GM19238 (cell line): ENCODE results near the gene TCTN1.

Source experiments
- DNase-seq: peaks from one replicate; pipeline ENCODE4 v3.0.0; 2011; ENCODE audit warnings: low spot score; ENCODE audit not compliant: insufficient read length

TCTN1 gene

DNA sequence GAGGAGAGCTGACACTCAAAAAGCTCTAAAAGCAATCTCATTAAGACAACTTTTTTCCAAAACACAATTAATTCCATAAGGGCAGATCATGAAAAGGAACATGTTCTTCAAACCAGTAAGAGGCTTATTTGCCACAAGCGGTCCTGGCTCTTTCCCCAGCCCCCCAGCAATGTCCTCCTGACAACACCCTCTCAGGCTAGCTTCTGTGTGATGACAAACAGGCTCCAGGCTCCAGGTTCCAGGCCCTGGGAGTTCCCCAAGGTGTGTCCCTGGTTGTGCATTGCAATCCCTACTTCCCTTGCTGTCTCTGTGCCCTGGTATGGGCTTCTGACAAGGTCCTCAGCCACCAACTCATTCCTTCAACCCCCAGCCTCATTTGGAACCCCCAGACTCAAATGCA, 66.1 kb downstream of the TCTN1 start:
- no peak for DNase-seq

DNA sequence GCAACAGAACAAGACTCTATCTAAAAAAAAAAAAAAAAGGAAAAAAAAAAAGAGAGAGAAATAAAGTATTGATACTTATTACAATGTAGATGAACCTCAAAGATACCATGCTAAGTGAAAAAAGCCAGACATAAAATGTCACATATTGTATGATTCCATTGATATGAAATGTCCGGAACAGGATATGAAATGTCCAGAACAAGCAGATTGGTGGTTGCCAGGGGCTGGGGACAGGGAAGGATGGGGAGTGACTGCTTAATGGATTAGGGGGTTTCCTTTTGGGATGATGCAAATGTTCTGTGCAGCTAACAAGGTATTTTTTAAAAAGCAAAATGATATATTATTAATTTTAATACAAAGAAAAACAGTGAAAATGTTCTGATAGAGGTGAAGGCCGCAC, 70.0 kb downstream of the TCTN1 start:
- no peak for DNase-seq

DNA sequence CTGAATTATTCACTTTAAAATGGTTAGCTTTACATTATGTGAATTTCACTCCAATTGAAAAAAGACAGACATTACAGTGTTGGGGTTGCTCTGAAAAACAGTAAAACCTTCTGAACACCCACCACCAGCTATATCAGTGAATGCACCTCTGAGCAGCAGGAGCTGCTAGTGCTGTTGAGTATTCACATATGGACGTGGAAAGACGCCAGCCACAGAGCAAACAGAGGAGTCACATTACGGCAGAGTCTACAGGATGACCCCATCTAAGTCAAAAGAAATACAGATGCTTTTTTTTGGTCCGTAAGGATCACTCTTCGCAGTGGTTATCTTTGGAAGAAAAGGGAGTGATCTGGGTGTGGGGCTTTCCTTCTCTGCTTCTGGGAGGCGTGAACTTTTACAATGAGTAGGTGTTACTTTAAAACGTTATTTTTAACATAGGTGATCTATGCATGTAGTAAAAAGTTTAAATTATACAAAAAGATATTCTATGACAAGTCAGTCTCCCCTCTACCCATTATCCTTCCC, 70.4 kb downstream of the TCTN1 start:
- no peak for DNase-seq

DNA sequence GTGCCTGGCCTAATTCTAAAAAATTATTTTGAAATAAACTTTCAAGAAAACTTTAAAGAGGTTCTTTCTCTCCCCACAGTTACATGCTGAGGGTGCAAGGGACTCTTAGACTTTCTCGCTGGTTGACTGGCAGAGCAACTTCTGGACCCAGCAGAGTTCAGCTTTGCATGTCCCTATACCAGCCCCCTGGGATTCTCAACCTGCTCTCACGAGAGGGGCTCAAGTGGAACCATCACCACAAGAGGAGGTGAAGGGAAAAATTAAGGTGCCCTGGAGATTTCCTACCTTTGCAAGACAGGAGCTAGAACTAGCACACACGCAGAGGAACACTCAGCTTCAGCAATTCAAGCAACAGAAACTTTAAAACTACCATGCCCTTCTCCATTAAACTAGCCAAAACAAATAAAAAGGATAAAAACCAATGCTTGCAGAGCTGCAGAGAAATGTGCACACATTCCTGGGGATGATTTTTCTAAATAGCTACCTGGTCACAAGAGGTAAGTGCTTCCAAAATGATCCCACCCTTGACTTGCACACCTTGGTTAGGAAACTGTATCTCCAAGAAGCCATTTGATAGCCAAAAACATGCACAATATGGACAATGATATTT, 72.5 kb downstream of the TCTN1 start:
- DNase-seq: no peak

DNA sequence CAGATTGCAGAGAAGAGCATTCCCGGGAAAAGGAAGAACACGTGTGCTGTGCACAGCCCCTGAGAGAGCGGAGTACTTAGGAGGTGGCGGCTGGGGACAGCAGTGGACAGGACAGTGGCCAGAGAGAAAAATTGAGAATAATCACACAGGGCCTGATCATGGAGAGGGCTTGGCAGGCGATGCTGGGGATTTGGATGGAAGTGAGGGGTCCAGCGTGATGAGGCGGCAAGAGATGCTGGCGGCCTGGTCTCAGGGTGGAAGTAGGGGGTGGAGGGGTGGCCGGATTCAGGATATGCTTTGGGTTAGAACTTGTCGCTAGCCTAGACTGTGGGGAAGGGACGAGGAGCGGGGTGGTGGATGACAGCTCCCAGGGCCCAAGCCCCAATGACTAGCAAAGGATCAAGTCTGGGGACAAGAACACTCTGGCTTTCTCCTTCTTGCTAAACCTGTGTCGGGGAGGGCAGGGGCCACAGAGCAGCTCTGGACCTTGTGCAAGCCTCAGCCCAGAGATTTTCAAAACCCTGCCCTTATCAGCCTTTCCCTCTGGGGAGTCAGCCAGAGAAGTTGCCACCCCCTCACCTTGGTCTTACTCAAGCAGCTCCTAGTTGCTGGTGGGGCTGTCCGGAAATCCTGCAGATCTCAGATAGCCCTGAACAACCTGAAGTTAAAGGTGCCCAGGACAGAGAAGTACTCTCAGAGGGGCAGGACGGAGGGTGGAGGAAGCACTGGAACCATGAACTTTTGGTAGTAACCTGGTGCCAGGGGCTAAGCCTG, 73.7 kb downstream of the TCTN1 start:
- DNase-seq: no peak

DNA sequence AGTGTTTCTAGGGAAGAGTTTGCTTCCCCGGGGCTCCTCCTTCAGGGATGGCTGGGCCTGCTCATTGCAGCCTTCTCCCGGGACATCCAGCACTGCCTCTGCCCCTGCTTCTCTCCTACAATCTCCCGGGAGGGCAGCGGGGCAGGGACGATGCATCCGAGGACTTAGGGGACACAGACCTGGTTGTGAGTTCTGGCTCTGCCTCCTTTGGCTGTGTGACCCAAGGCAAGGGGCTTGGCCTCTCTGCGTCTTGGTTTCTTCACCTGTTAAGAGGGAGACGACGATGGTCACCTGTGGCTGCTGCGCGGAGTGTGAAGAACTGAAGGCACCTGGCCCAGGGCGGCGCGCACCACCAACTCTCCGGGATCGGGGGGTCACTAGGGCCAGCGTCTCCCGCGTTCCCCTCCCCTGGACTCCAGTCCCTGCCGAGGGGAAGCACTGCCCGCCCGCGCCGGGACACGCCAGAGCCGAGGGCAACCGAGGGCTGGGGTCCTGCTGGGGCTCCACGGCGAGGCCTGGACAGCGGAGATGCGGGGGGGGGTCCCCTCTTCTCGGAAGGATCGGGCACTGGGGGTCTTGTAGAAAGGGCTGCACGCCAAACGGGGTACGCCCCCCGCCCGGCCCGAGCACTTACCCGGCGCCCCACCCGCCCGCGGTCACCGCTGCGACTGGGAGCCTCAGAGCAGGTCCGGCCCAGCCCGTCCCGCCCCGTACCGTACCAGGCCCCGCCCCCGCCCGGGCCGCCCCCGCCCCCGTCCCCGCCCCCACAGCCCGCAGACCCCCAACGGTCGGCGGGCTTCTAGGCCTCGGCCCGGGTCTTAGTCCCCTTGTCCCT, 74.7 kb downstream of the TCTN1 start, which contains the start of gene HVCN1:
Gene HVCN1 (minus strand): TSS at position 670 of the 835 bp plus-strand sequence. CDS start 5,870 bp downstream, outside the sequence.
- DNase-seq: peak; percentile 66

DNA sequence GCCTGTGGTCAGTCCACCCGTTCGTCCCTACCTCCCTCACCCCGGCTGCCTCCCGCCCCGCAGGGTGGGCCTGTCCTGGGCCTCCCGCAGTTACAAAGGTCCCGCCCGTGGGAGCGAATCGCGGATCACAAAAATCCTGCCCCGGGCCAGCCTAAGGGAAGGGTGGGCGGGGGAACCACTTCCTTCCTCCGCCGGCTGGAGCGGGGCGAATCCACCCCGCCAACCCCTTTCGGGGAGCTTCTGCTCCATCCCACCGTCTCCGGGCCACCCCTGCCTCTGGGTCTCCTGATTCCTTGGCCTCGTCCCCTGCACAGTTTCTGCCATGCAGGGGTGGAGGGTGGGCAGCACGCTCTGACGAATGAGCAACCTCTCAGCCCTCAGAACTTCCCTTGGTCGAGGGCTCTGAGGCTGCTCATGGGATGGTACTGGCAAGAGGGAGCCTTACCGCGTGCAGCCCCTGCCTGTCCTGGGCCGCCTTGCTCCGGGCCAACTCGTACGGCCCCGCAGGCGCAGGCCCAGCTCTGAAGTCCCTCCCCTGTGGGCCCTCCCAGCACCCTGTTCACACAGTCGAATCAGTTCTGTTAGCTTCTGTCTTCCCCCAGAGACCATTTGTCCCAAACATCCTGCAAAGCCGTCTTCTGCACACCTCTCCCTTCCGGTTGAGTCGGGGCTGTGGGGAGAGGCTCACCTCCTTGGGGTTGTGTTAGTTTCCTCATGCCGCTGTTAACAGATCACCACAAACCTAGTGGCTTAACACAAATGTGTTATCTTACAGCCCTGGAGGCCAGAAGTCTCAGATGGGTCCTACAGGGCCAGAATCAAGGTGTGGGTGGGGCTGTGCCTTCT, 75.6 kb downstream of the TCTN1 start:
- DNase-seq: peak; percentile 74

DNA sequence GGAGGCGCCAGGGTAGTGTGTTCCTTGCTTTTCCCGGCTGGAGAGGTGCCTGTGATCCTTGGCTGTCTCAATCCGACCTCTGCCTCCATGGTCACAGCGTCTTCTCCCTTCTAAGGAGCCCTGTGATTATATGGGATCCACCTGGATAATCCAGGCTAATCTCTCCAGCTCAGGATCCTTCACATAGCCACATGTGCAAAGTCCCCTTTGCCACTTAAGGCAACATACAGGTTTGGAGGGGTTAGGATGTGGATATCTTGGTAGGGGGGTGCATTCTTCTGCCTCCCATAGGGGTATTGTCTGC, 76.2 kb downstream of the TCTN1 start:
- no peak for DNase-seq

DNA sequence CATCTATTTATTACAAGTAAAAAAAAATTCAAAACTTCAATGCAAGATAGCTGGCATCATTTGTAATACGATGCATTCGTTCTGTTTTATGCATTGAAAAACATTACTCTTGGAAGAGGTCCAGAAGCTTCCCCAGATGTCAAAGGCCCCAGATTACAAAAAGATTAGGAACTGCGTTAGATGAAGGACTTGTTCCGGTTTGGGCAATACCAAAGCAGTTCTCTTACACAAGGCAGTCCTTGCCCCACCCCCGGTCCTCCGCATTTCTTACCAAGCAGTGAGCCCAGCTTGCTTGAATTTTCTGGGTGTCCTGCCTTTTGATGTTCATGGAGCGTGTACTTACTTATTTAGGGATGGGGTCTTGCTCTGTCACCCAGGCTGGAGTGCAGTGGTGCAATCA, 79.8 kb downstream of the TCTN1 start:
- DNase-seq: no peak

DNA sequence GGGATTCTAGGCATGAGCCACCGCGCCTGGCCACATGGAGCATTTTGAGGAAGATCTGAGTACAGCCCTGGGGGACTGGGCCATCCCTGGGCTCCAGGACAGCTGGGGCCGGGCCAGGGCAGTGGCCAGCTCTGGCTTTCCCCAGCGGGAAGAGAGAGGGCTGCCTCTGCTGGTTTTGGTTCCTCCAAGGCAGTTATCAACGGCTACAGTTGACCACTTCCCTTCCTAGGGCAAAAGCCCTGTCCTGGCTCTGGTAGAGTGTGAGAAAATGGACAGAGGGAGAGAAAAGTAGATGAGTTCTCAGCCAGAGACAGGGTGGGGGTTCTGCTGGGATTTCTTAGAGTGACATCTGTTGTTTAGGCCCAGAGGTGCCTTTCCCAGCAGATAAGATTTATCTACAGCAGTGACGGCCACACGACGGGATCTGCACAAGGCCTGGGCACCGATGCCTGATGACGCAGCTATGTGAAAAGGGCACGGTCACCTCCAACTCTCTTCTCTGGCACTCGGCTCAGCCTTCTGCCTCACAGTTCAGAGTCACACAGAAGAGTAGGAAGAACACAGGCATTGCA, 80.5 kb downstream of the TCTN1 start:
- DNase-seq: no peak

DNA sequence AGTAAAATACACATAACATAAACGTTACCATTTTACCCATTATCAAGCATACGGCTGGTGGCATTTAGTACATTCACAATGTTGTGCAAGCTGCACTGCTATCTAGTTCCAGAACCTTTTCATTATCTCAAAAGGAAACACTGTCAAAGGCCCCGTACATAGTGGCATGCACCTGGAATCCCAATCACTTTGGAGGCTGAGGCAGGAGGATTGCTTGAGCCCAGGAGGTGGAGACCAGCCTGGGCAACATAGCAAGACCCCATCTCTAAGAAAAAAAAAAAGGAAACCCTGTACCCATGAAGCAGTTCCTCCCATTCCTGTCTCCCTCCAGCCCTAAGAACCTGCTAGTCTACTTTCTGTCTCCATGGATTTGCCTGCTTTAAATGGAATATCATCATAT, 82.4 kb downstream of the TCTN1 start:
- DNase-seq: no peak

DNA sequence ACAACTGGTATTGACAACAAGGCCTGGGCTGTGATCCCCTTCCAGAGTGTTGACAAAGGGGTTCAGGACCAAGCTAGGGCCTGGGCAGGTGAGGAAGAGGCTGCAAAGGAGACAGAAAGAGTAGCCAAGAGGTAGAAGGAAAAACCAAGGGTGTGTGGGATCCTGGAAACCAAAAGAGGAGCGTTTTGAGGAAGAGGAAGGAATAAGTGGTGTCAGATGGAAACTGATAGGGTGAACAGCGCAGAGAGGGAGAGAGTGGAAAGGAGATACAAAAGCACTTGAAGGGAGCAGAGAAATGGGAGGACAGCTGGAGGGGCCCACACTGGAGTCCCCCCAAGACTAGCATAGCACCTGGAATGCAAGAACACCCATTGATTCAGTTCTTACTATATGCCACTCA, 83.3 kb downstream of the TCTN1 start:
- DNase-seq: no peak

DNA sequence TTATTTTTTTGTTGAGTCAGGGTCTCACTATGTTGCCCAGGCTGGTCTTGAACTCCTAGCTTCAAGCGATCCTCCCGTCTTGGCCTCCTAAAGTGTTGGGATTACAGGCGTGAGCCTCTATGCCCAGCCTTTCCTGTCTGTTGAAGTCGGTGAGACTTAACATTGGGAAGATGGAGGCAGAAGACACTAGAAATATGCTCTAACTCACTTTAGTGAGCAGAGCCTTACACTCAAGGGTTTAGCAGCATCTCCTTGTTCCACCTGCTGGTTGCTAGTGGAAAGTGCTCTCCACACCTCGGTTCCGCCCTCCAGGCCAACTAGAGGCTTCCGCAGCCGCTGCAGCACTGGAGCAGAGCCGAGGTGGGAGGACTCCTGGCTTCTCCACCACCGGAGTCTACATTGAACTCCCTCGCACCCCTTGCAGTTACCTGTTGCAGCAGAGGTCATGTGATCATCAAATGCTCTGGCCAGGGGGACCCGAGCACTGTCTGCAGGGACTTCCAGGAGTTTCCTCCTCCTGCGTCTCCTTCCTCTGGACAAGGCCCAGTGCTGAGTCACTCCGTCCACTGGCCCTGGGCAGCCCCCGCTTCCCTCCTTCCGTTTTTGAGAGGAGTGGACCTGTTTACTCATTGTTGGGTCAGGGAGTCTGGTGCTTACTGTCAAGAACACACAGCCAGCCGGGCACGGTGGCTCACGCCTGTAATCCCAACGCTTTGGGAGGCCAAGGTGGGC, 84.4 kb downstream of the TCTN1 start:
- DNase-seq: peak; percentile 66
